ENCODE results near the gene GNAQ.

The GNAQ gene

GRCh38 chr9:77744841-77745430 lies 286.7 kb downstream of the GNAQ start:
- ChIA-PET CTCF (no interaction called here), POLR2A (no interaction called here)
- no peak for TF ChIP-seq CTCF (IDR thresholded peaks at IDR 0.05; ENCODE audit: control extremely low read depth, extremely low read depth, low read depth, missing control alignments)
- DNase-seq (ENCODE audit: extremely low spot score): no peak

- POLR2A ChIA-PET: no interaction called here
- CTCF ChIA-PET: no interaction called here
- TF ChIP-seq CTCF (IDR thresholded peaks at IDR 0.05; ENCODE audit: control extremely low read depth, extremely low read depth, low read depth, missing control alignments): no peak
- DNase-seq (ENCODE audit: extremely low spot score): no peak
Observed at GRCh38 chr9:77743386-77743785, 288.2 kb downstream of the GNAQ start.

- no peak for TF ChIP-seq CTCF (IDR thresholded peaks at IDR 0.05; ENCODE audit: control extremely low read depth, extremely low read depth, low read depth, missing control alignments)
- no peak for DNase-seq (ENCODE audit: extremely low spot score)
- CTCF ChIA-PET: interaction anchor here (1.6 kb wide), 1 partner anchor 9 kb away, joined by 5 read pairs; no protein-coding TSS in a partner anchor
- POLR2A ChIA-PET: no interaction called here
Observed at GRCh38 chr9:77738932-77739331, 292.7 kb downstream of the GNAQ start.

- no peak for DNase-seq (ENCODE audit: extremely low spot score)
- CTCF ChIA-PET: interaction anchor here (1.4 kb wide), 1 partner anchor 300 kb away, joined by 3 read pairs; no protein-coding TSS in a partner anchor
- no peak for TF ChIP-seq CTCF (IDR thresholded peaks at IDR 0.05; ENCODE audit: control extremely low read depth, extremely low read depth, low read depth, missing control alignments)
- POLR2A ChIA-PET: no interaction called here
Observed at GRCh38 chr9:77735494-77735893, 296.1 kb downstream of the GNAQ start.

- ChIA-PET CTCF (no interaction called here), POLR2A (no interaction called here)
- no peak for DNase-seq (ENCODE audit: extremely low spot score)
- TF ChIP-seq CTCF (IDR thresholded peaks at IDR 0.05; ENCODE audit: control extremely low read depth, extremely low read depth, low read depth, missing control alignments): no peak
Observed at GRCh38 chr9:77731930-77732329, 299.7 kb downstream of the GNAQ start.

- ChIA-PET POLR2A (no interaction called here), CTCF (no interaction called here)
- no peak for DNase-seq (ENCODE audit: extremely low spot score)
- no peak for TF ChIP-seq CTCF (IDR thresholded peaks at IDR 0.05; ENCODE audit: control extremely low read depth, extremely low read depth, low read depth, missing control alignments)
Observed at GRCh38 chr9:77731008-77731698, 300.5 kb downstream of the GNAQ start.

All from GM10248 (cell line).